Testis (tissue), 3 donors: ENCODE results near the gene MEI4. TPM values are rescaled to one million over a fixed set of nuclear protein-coding genes. Genes with fewer than 3 reads are reported as not detected.
A peak's percentile ranks its signal among the peaks of the same experiment; 100 is the strongest.

Source experiments
- DNase-seq: peaks from one replicate; pipeline ENCODE4 v3.0.0-alpha.2; 2019
- H3K27ac ChIP-seq, 2 donors: fragments of 200-600 bp; sonication (generic); one replicate each; pipeline ENCODE4 v1.5.1; 2019
- H3K27me3 ChIP-seq: fragments of 200-600 bp; sonication (generic); one replicate; pipeline ENCODE4 v1.5.1; 2019
- H3K36me3 ChIP-seq: fragments of 200-600 bp; sonication (generic); one replicate; pipeline ENCODE4 v1.5.1; 2017; ENCODE audit warnings: low read depth; ENCODE audit errors: missing control alignments
- H3K4me1 ChIP-seq: fragments of 200-600 bp; sonication (generic); one replicate; pipeline ENCODE4 v1.5.1; 2019
- H3K4me3 ChIP-seq, 2 donors: fragments of 200-600 bp; sonication (generic); one replicate each; pipeline ENCODE4 v1.5.1; 2017 to 2019
- H3K9me3 ChIP-seq: fragments of 200-600 bp; sonication (generic); one replicate; pipeline ENCODE4 v1.5.1; 2017
- CTCF ChIP-seq, 3 experiments: fragments of 450-650 bp in 2 of 3; fragments of 200-600 bp in 1 of 3; sonication (generic) in 1 of 3; IDR thresholded peaks; one replicate each; pipeline ENCODE4 v1.5.1; 2016 to 2019; ENCODE audit warnings: antibody characterized with exemption in 3 of 3, mild to moderate bottlenecking in 2 of 3, moderate library complexity in 1 of 3
- POLR2A ChIP-seq: fragments of 450-650 bp; IDR thresholded peaks from one replicate; pipeline ENCODE4 v1.6.1; 2017; ENCODE audit warnings: antibody characterized with exemption, mild to moderate bottlenecking, moderate library complexity
- WGBS, 2 donors: methylation state at CpG; one replicate each; pipeline ENCODE4 v1.1.5; 2018; 5-methylcytosine and 5-hydroxymethylcytosine counted together
- intact Hi-C: fragments of 100-400 bp; cut with DNase I; formaldehyde crosslinking; loops from one replicate; pipeline ENCODE4 v1.15.1; 2023; ENCODE audit warnings: low total_unique reads
- polyA plus RNA-seq: library from polyadenylated mRNA; stranded (reverse); fragments of 350-450 nt; fragmentation: Illumina TruSeq; extraction: RNeasy Lipid Tissue Mini Kit (QIAGEN cat#74804); gene quantifications from one replicate; pipeline ENCODE4 v1.2.3, GENCODE V29; 2014; ENCODE audit warnings: low read depth, low replicate concordance; ENCODE audit not compliant: insufficient read depth
- total RNA-seq, 2 donors: library from RNA; depleted of rRNA; stranded (reverse); fragments of >200 nt; gene quantifications; one replicate each; pipeline ENCODE4 v1.2.3, GENCODE V29; 2016

The MEI4 gene
- total and polyA plus RNA-seq, 3 donors from 2014 or later = 6.3 to 7.3 (median 6.9) TPM

- intact Hi-C loops = no loop called here
- Histone ChIP-seq H3K4me3 (no peak overlapping the region), H3K27ac (no peak overlapping the region), H3K4me1 (no peaks in the 10 kb centered on the region), H3K9me3 (no peaks in the 10 kb centered on the region), H3K27me3 (no peaks in the 10 kb centered on the region), H3K36me3 (no peaks in the 10 kb centered on the region)
- TF ChIP-seq POLR2A = no peak
- no peak for TF ChIP-seq CTCF (IDR thresholded peaks at IDR 0.05)
- no peak for DNase-seq
- WGBS, 2 donors = 90 to 93% methylated on average over 1 of the region's 1 CpG
These were observed 18.7 kb upstream of the MEI4 start for GRCh38 chr6:77633993-77634715.

DNA sequence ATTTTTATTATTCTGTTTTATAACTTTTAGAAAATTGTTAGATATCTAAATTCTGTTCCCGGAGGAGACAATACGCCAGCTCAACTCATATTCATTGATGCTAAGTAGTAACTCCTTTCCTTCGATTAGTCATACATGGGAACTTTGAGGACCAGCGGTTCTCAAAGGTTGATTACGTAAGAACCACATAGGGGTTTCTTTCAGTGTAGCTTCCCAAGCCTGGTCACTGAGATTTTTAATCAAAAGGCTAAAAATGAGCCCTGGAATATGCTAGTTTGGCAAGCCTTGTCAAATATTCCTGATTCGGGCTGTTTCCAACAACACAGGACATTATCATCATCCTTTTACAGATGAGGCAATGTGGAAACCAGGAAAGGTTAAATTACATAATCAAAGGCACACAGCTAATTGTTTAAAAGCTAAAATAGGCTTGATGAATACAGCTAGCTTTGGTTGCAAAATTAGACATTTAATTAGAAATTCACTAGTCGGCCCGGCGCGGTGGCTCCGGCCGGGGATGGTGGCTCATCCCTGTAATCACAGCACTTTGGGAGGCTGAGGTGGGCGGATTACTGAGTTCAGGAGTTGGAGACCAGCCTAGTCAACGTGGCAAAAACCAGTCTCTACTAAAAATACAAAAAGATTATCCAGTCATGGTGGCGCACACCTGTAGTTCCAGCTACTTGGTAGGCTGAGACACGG, 14.6 kb upstream of the MEI4 start:
- Histone ChIP-seq H3K9me3 (no peaks in the 10 kb centered on the region), H3K4me3 (no peak overlapping the region), H3K27me3 (no peaks in the 10 kb centered on the region), H3K36me3 (no peaks in the 10 kb centered on the region), H3K27ac (no peak overlapping the region), H3K4me1 (no peaks in the 10 kb centered on the region)
- TF ChIP-seq CTCF (IDR thresholded peaks at IDR 0.05) = no peak
- no peak for TF ChIP-seq POLR2A
- intact Hi-C loops = no loop called here
- WGBS, 2 donors = 68 to 79% methylated on average over 16 of the region's 16 CpGs
- no peak for DNase-seq

- no peaks in the 10 kb centered on the region for H3K27me3 ChIP-seq
- H3K27ac ChIP-seq = no peak overlapping the region
- WGBS, 2 donors = 66 to 82% methylated on average over 2 of the region's 2 CpGs
- H3K36me3 ChIP-seq = no peaks in the 10 kb centered on the region
- H3K4me3 ChIP-seq = no peak overlapping the region
- H3K4me1 ChIP-seq = no peaks in the 10 kb centered on the region
- DNase-seq = no peak
- intact Hi-C loops = no loop called here
- no peaks in the 10 kb centered on the region for H3K9me3 ChIP-seq
- TF ChIP-seq POLR2A (no peak), CTCF (IDR thresholded peaks at IDR 0.05) (no peak)
These were observed 8.6 kb upstream of the MEI4 start for GRCh38 chr6:77644102-77644705.

- Histone ChIP-seq H3K4me1 (no peaks in the 10 kb centered on the region), H3K27ac (peak overlapping the region; percentile 67 to 70), H3K27me3 (no peaks in the 10 kb centered on the region), H3K36me3 (no peaks in the 10 kb centered on the region), H3K4me3 (peak overlapping the region; percentile 29 to 62), H3K9me3 (no peaks in the 10 kb centered on the region)
- intact Hi-C loops = no loop called here
- peak; percentile 84 for DNase-seq
- WGBS, 2 donors = 5 to 21% methylated on average over 10 to 37 of the region's 37 CpGs
- no peak for TF ChIP-seq POLR2A
- TF ChIP-seq CTCF (IDR thresholded peaks at IDR 0.05) = peak in 2 of 3 experiments; percentile 7 to 22
These were observed 2.7 kb upstream of the MEI4 start for GRCh38 chr6:77650098-77650663.
